OCI-LY1 (cell line): ENCODE results near the gene COMMD1.

ENCODE experiments used
- EZH2 ChIP-seq: fragments of 200-600 bp; sonication (generic), shearing (Covaris generic); IDR thresholded peaks from 2 replicates; pipeline ENCODE4 v1.8.0; 2017; ENCODE audit warnings: borderline replicate concordance, mixed run types, mild to moderate bottlenecking, antibody characterized with exemption, low read length, moderate library complexity, mixed read lengths
- TF ChIP-seq, protein P1 (sequence below): fragments of 200-600 bp; sonication (generic), shearing (Covaris generic); IDR thresholded peaks from 2 replicates; pipeline ENCODE4 v1.5.1; 2017; ENCODE audit warnings: mild to moderate bottlenecking, antibody characterized with exemption, low read length, moderate library complexity, mixed read lengths

DNA sequence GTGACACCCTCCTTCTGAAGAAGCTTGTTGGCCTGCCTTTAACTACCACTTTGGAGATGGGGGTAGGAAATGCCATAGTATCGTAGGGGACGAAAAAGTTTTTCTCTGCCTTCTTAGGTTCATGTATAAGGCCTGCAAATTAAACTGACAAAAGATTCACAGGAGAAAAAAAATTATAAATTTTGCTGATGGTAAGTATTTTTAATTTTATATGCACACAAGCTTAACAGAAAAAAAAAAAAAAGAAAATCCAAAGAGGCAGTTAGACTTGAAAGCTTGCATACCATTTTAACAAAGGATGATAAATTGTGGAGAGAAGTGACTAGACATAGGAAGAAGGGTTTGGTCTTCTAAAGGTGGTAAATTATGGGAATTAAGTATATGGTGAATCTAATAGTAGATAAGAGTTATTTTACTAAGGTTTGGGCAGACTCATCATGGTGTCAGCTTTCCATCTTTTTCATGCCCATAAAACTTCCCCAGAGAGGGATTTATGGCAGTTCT lies 227.9 kb downstream of the COMMD1 start:
- no peak for TF ChIP-seq EZH2
- TF ChIP-seq, protein P1, sequence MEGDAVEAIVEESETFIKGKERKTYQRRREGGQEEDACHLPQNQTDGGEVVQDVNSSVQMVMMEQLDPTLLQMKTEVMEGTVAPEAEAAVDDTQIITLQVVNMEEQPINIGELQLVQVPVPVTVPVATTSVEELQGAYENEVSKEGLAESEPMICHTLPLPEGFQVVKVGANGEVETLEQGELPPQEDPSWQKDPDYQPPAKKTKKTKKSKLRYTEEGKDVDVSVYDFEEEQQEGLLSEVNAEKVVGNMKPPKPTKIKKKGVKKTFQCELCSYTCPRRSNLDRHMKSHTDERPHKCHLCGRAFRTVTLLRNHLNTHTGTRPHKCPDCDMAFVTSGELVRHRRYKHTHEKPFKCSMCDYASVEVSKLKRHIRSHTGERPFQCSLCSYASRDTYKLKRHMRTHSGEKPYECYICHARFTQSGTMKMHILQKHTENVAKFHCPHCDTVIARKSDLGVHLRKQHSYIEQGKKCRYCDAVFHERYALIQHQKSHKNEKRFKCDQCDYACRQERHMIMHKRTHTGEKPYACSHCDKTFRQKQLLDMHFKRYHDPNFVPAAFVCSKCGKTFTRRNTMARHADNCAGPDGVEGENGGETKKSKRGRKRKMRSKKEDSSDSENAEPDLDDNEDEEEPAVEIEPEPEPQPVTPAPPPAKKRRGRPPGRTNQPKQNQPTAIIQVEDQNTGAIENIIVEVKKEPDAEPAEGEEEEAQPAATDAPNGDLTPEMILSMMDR, result no peak
